MM.1S (cell line): ENCODE results near the gene CIBAR2.

Source experiments
- DNase-seq: peaks from one replicate; pipeline ENCODE4 v3.0.0-alpha.2; 2015
- H2AFZ ChIP-seq: fragments of 300-600 bp; sonication (generic); 2 replicates; pipeline ENCODE4 v1.6.0; 2016; ENCODE audit warnings: antibody characterized with exemption, low read length
- H3F3A ChIP-seq: fragments of 300-600 bp; sonication (generic); 2 replicates; pipeline ENCODE4 v1.6.1; 2016; ENCODE audit warnings: mild to moderate bottlenecking, antibody characterized with exemption, low read length, moderate library complexity, mixed read lengths; ENCODE audit not compliant: insufficient read depth
- H3K27ac ChIP-seq: fragments of 300-600 bp; sonication (generic); 2 replicates; pipeline ENCODE4 v1.5.1; 2016; ENCODE audit warnings: mild to moderate bottlenecking, low read length
- H3K27me3 ChIP-seq: fragments of 300-600 bp; sonication (generic); replicated peaks from 2 replicates; pipeline ENCODE4 v1.6.0; 2016; ENCODE audit warnings: low read length; ENCODE audit not compliant: insufficient read depth
- H3K36me3 ChIP-seq: fragments of 300-600 bp; sonication (generic); replicated peaks from 2 replicates; pipeline ENCODE4 v1.6.1; 2016; ENCODE audit warnings: mild to moderate bottlenecking, low read length, mixed read lengths; ENCODE audit not compliant: insufficient read depth
- H3K4me1 ChIP-seq: fragments of 300-600 bp; sonication (generic); 2 replicates; pipeline ENCODE4 v1.6.1; 2016; ENCODE audit warnings: low read length, mixed read lengths
- H3K4me2 ChIP-seq: fragments of 300-600 bp; sonication (generic); 2 replicates; pipeline ENCODE4 v1.6.0; 2016; ENCODE audit warnings: low read depth, low read length
- H3K4me3 ChIP-seq: fragments of 300-600 bp; sonication (generic); 2 replicates; pipeline ENCODE4 v1.5.1; 2016; ENCODE audit warnings: low read length, mixed read lengths
- H3K79me2 ChIP-seq: fragments of 300-600 bp; sonication (generic); 2 replicates; pipeline ENCODE4 v1.6.1; 2016; ENCODE audit warnings: mixed run types, low read length, mixed read lengths
- H3K9ac ChIP-seq: fragments of 300-600 bp; sonication (generic); 2 replicates; pipeline ENCODE4 v1.6.1; 2016; ENCODE audit warnings: low read length, mixed read lengths
- H3K9me2 ChIP-seq: fragments of 300-600 bp; sonication (generic); replicated peaks from 2 replicates; pipeline ENCODE4 v1.6.1; 2016; ENCODE audit warnings: mild to moderate bottlenecking, low read length, mixed read lengths; ENCODE audit not compliant: insufficient read depth
- H3K9me3 ChIP-seq: fragments of 300-600 bp; sonication (generic); replicated peaks from 2 replicates; pipeline ENCODE4 v1.6.1; 2016; ENCODE audit warnings: mild to moderate bottlenecking, low read length, mixed read lengths; ENCODE audit not compliant: insufficient read depth
- H4K20me1 ChIP-seq: fragments of 300-600 bp; sonication (generic); 2 replicates; pipeline ENCODE4 v1.6.1; 2016; ENCODE audit warnings: mild to moderate bottlenecking, low read length, moderate library complexity, mixed read lengths; ENCODE audit not compliant: insufficient read depth
- CTCF ChIP-seq: fragments of 300-600 bp; sonication (generic); IDR thresholded peaks from 2 replicates; pipeline ENCODE4 v1.5.1; 2016; ENCODE audit warnings: antibody characterized with exemption, low read length, mixed read lengths
- EZH2 ChIP-seq: fragments of 300-600 bp; sonication (generic); optimal IDR thresholded peaks from 2 replicates; pipeline ENCODE3; 2017; ENCODE audit warnings: low read depth, mild to moderate bottlenecking, antibody characterized with exemption, low read length, mixed read lengths
- EZH2phosphoT487 ChIP-seq: fragments of 300-600 bp; sonication (generic); IDR thresholded peaks from 2 replicates; pipeline ENCODE4 v1.6.1; 2018; ENCODE audit warnings: antibody characterized with exemption, low read length

Gene CIBAR2

GRCh38 chr16:85156440-85156839, 44.2 kb upstream of the CIBAR2 start:
- no peak overlapping the region for H3K4me3 ChIP-seq
- H3K9me2 ChIP-seq: no peaks in the 10 kb centered on the region
- H3K36me3 ChIP-seq: no peaks in the 10 kb centered on the region
- H3K27me3 ChIP-seq: peaks cover 46% of the 10 kb centered on the region
- no peak overlapping the region for H3K9ac ChIP-seq
- no peaks in the 10 kb centered on the region for H3F3A ChIP-seq
- H2AFZ ChIP-seq: no peak overlapping the region
- no peak overlapping the region for H3K4me2 ChIP-seq
- no peaks in the 10 kb centered on the region for H3K79me2 ChIP-seq
- TF ChIP-seq EZH2 (no peak), EZH2phosphoT487 (no peak), CTCF (no peak)
- DNase-seq: no peak
- no peaks in the 10 kb centered on the region for H4K20me1 ChIP-seq
- no peaks in the 10 kb centered on the region for H3K9me3 ChIP-seq
- no peaks in the 10 kb centered on the region for H3K4me1 ChIP-seq
- H3K27ac ChIP-seq: no peak overlapping the region

- no peaks in the 10 kb centered on the region for H3K4me1 ChIP-seq
- no peak overlapping the region for H2AFZ ChIP-seq
- no peak overlapping the region for H3K4me2 ChIP-seq
- no peaks in the 10 kb centered on the region for H3K79me2 ChIP-seq
- no peaks in the 10 kb centered on the region for H3K9me3 ChIP-seq
- DNase-seq: no peak
- H3K4me3 ChIP-seq: no peak overlapping the region
- H3K36me3 ChIP-seq: no peaks in the 10 kb centered on the region
- TF ChIP-seq CTCF: no peak
- no peak for TF ChIP-seq EZH2
- no peak for TF ChIP-seq EZH2phosphoT487
- H3F3A ChIP-seq: no peaks in the 10 kb centered on the region
- H3K9ac ChIP-seq: no peak overlapping the region
- H3K27me3 ChIP-seq: peaks cover 44% of the 10 kb centered on the region
- H3K27ac ChIP-seq: no peak overlapping the region
- H4K20me1 ChIP-seq: no peaks in the 10 kb centered on the region
- H3K9me2 ChIP-seq: no peaks in the 10 kb centered on the region
Observed at GRCh38 chr16:85153656-85154091, 41.4 kb upstream of the CIBAR2 start.

- Histone ChIP-seq H3K79me2 (no peaks in the 10 kb centered on the region), H3F3A (no peaks in the 10 kb centered on the region), H3K4me2 (no peak overlapping the region), H4K20me1 (no peaks in the 10 kb centered on the region), H3K4me3 (no peak overlapping the region), H3K9me3 (no peaks in the 10 kb centered on the region), H3K4me1 (no peaks in the 10 kb centered on the region), H3K9ac (no peak overlapping the region), H3K9me2 (no peaks in the 10 kb centered on the region), H2AFZ (no peak overlapping the region), H3K36me3 (no peaks in the 10 kb centered on the region), H3K27me3 (peaks cover 41% of the 10 kb centered on the region), H3K27ac (no peak overlapping the region)
- DNase-seq: no peak
- TF ChIP-seq EZH2: no peak
- no peak for TF ChIP-seq CTCF
- TF ChIP-seq EZH2phosphoT487: no peak
Observed at GRCh38 chr16:85153046-85153445, 40.8 kb upstream of the CIBAR2 start.
